GM19043 (cell line): ENCODE data around the gene TRAF3IP3.

ENCODE experiments used
- ATAC-seq: cut with Tn5 transposase; IDR thresholded peaks from one replicate; pipeline ENCODE4 v1.9.1; 2021; ENCODE audit warnings: low read depth; ENCODE audit not compliant: unreplicated experiment

The TRAF3IP3 gene

DNA sequence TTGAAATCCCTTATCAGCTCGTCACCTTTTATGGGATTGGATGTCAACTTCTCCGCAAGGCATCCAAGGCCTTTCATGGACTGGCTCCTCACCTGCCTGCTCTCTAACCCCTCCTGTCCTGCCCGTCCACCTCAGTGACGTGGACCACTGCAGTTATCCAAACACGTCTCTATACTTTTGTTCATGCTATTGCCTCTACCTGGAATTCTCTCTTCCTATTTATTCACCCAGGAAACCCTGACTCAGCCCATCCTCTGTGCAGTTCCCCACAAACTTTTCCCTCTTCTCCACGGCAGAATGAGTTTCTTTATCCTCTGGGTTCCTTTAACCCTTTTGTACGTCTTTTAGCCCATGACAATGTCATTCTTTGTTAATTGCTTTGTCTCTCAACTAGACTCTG lies 66.9 kb downstream of the TRAF3IP3 start:
- no peak for ATAC-seq

DNA sequence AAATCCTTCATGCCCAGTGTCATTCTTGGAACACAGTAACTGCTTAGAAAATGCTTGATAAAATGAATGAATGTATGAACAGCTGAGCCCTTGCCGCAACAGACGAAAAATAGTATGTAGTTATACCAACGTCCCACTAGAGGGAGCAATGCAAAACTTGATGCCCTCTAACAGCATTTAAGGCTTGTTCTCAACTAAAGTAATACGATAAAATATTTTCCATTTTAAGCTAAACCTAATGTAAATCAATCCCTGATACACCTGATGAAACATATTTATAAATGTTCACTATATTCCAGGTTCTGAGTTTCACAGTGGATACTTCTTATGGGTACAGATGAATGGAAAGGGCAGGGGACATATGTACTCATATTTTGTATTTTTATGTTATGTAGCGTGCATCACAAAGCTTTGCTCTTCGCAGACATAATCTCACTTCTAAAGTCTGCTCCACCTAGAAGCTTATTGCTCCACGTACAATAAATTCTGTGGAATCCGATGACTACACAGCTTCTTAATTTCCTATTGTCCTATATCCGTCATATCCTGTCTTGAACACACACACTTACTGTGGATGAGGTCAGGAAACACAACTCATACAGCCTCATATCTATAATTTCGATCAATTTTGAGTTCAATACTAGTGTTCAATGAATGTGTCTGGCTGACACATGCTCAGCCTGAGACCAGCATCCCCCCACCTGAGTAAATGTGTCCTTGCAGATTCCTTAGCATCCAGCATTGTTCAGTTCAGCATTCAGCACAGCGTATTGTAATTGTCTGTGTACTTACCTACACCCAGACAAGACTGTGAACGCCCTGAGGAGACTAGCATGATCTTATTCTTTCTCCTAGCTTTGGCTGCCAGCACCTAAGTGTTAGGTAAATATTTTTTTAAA lies 67.5 kb downstream of the TRAF3IP3 start:
- no peak for ATAC-seq

DNA sequence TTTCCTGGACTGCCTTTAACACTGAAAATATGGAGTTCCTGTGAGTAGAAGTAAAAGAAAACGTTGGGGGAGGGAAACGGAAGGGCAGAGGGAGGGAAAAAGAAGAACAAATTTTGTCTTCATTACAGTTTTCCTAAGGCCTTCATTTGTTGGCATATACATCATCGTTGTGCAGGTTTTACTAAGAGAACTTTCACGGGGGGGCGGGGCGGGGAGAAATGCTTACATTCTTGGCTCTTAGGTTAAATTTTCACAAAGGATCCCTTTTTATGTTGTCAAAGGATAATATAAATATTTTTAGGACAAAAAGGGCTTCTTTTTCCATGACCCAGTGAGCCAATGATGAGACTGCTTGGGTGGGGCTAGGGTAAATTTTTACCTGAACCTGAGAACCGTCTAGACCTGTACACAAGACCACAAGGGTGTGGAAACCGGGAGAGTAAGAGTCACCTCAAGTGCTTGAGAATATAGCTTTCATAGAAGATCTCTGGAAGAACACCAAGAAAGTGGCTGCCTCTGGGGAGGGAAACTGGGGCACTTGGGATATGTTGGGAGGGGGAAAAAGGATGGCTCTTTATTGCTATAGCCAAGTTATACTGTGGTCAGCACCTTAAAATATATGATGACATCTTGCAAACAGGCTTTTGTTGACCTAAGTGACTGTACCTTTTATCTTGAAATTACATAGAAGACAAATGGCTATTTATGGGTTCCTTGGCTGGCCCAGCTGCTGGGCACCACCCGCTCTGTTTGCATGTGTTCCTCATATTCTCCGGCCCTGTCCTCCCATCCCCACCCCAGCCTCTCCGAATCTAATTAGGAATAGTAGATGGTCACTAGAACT lies 70.0 kb downstream of the TRAF3IP3 start:
- ATAC-seq: no peak

GRCh38 chr1:209827384-209828262 lies 71.8 kb downstream of the TRAF3IP3 start, which contains the start of gene UTP25:
UTP25 (plus strand) TSS chr1:209827972; CDS start chr1:209828064, 92 bp downstream.
- peak; percentile 87 for ATAC-seq

DNA sequence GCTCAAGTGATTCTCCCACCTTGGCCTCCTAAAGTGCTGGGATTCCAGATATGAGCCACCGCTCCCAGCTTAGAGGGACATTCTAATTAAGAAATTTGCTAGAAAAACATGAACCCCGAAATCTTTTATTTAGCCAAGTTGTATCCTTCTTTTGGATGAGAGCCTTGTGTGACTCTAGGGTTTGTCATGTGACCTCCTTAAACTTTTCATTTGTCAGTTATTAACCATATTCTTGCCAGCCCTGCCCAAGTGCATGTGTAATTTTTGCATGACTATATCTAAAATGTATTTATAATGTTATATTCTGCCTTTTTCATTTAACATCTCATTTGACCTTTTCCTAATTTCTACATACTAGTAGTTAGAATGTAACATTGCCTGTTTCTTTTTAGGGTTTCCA lies 73.9 kb downstream of the TRAF3IP3 start:
- no peak for ATAC-seq

DNA sequence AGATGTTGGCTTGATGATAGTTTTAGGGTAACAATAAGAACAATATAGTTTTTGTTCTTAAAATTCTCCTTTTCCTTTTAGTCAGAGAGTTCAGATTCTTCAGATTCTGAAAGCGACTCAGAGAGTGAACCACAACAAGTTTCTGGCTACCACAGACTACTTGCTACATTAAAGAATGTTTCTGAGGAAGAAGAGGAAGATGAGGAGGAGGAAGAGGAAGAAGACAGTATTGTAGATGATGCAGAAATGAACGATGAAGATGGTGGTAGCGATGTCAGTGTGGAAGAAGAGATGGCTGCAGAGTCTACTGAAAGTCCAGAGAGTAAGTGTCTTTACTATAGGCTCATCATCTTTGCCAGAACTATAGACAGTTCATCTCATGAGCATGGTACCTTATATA lies 74.9 kb downstream of the TRAF3IP3 start:
- no peak for ATAC-seq

DNA sequence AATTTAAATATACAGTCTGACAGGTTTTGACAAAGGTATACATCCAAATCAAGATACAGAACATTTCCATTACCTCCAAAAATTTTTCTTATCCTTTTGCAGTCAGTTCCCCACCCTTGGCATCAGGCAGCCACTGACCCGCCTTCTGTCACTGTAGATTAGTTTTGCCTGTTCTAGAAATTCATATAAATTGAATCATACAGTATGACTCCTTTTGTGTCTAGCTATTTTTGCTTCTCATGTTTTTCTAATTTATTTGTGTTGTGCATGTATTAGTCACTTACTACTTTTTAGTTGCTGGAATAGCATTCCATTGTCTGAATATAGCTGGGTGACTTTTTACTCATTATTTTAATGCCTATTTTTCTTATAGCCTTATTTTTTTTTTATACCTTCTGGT lies 75.8 kb downstream of the TRAF3IP3 start:
- no peak for ATAC-seq
